ENCODE data around the gene PRSS8.
"Not testable (repeated sequence)": the region's sequence is repeated elsewhere in the genome, so short reads cannot be mapped to it uniquely, and the experiment has no call there.

The PRSS8 gene

GRCh38 chr16:31141489-31142108 lies 6.1 kb upstream of the PRSS8 start:
- POLR2A ChIA-PET, result interaction anchor here (0.9 to 1.8 kb wide), 5 partner anchors 11 to 42 kb away, joined by 3 to 29 read pairs (median 3); partner anchors contain the start of genes FUS and KAT8
- no peak for TF ChIP-seq CTCF (IDR thresholded peaks at IDR 0.05; ENCODE audit: control extremely low read depth, extremely low read depth, low read depth, missing control alignments)

GRCh38 chr16:31141071-31141469 lies 5.5 kb upstream of the PRSS8 start:
- DNase-seq (ENCODE audit: extremely low spot score); POLR2A ChIA-PET: not testable (repeated sequence)
- CTCF ChIA-PET, result interaction anchor here (1.2 to 4.9 kb wide), 7 partner anchors 13 to 187 kb away, joined by 3 to 68 read pairs (median 21); partner anchors contain the start of gene VKORC1

More at GRCh38 chr16:31141489-31142108, 6.1 kb upstream of the PRSS8 start:
- CTCF ChIA-PET, result interaction anchor here (0.8 to 4.9 kb wide), 45 partner anchors 8 to 318 kb away, joined by 3 to 68 read pairs (median 6); partner anchors contain the start of genes ARMC5, FUS, ITGAM and KAT8
- DNase-seq (ENCODE audit: extremely low spot score), result no peak

GRCh38 chr16:31138621-31139578 lies 3.4 kb upstream of the PRSS8 start:
- ChIA-PET POLR2A (no interaction called here), CTCF (interaction anchor here (4.9 kb wide), 1 partner anchor 10 kb away, joined by 68 read pairs; no protein-coding TSS in a partner anchor)
- no peak for TF ChIP-seq CTCF (IDR thresholded peaks at IDR 0.05; ENCODE audit: control extremely low read depth, extremely low read depth, low read depth, missing control alignments)
- DNase-seq (ENCODE audit: extremely low spot score), result no peak

- CTCF ChIA-PET, result interaction anchor here (1.1 kb wide), 1 partner anchor 152 kb away, joined by 3 read pairs; the partner anchor contains the start of gene HSD3B7
- POLR2A ChIA-PET, result interaction anchor here (1.7 kb wide), 1 partner anchor 43 kb away, joined by 6 read pairs; the partner anchor contains the start of gene FUS
- DNase-seq (ENCODE audit: extremely low spot score), result not testable (repeated sequence)
Observed at GRCh38 chr16:31136822-31137499, 1.4 kb upstream of the PRSS8 start.

GRCh38 chr16:31136287-31136662 lies 748 bp upstream of the PRSS8 start:
- DNase-seq (ENCODE audit: extremely low spot score), result no peak
- no peak for TF ChIP-seq CTCF (IDR thresholded peaks at IDR 0.05; ENCODE audit: control extremely low read depth, extremely low read depth, low read depth, missing control alignments)
- ChIA-PET CTCF (interaction anchor here (1.0 to 1.1 kb wide), 2 partner anchors 20 to 151 kb away, joined by 3 read pairs; partner anchors contain the start of gene HSD3B7), POLR2A (interaction anchor here (1.7 kb wide), 1 partner anchor 44 kb away, joined by 6 read pairs; the partner anchor contains the start of gene FUS)

GRCh38 chr16:31134625-31135534 lies 647 bp downstream of the PRSS8 start:
- ChIA-PET POLR2A (interaction anchor here (0.5 to 1.7 kb wide), 3 partner anchors 45 to 119 kb away, joined by 3 to 6 read pairs (median 4); partner anchors contain the start of gene FUS), CTCF (interaction anchor here (1.0 to 1.9 kb wide), 4 partner anchors 8 to 25 kb away, joined by 3 to 6 read pairs (median 4); no protein-coding TSS in a partner anchor)
- DNase-seq (ENCODE audit: extremely low spot score), result no peak
- no peak for TF ChIP-seq CTCF (IDR thresholded peaks at IDR 0.05; ENCODE audit: control extremely low read depth, extremely low read depth, low read depth, missing control alignments)
